ENCODE measurements around the gene TSPAN16.

DNA sequence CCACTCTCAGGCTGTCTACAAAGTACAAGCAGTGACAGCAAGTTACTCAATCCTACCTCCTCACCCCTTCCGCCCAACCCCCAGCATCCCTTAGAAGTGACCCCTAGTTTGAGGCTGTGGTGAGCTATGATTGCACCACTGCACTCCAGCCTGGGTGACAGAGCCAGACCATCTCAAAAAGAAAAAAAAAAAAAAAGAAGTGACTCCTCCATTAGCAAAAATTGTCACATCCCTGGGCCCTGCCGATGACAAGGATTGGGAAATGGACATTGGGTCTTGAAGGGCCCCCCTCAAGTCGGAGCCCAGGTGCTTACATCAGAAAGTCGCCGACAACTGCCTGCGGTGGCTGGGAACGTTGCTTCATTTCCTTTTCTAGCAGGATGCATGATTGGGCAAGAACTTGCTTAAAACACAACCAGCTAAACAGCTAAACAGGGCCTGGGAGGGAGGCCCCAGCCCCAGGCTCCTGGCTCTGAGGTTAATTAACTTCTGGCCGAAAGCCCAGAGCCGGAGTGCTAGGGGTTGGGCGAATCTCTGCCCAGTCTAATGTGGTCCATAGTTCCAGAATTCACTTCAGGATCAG lies 28.2 kb downstream of the TSPAN16 start:
- no peak for TF ChIP-seq POLR2A (IDR thresholded peaks at IDR 0.05)
- TF ChIP-seq, protein P1, sequence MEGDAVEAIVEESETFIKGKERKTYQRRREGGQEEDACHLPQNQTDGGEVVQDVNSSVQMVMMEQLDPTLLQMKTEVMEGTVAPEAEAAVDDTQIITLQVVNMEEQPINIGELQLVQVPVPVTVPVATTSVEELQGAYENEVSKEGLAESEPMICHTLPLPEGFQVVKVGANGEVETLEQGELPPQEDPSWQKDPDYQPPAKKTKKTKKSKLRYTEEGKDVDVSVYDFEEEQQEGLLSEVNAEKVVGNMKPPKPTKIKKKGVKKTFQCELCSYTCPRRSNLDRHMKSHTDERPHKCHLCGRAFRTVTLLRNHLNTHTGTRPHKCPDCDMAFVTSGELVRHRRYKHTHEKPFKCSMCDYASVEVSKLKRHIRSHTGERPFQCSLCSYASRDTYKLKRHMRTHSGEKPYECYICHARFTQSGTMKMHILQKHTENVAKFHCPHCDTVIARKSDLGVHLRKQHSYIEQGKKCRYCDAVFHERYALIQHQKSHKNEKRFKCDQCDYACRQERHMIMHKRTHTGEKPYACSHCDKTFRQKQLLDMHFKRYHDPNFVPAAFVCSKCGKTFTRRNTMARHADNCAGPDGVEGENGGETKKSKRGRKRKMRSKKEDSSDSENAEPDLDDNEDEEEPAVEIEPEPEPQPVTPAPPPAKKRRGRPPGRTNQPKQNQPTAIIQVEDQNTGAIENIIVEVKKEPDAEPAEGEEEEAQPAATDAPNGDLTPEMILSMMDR (IDR thresholded peaks at IDR 0.05): no peak

Data from esophagus squamous epithelium (tissue), 4 donors.